Stimulated activated naive B cell treated with anti-CD40 and anti-IgM and Interleukin-4, amounts not matched to agents 10 μg/mL and 1 μg/mL and 100 μg/mL, for 72 hours (primary cell): ENCODE data around the gene MRPL22.
"Not testable (repeated sequence)": the region's sequence is repeated elsewhere in the genome, so short reads cannot be mapped to it uniquely, and the experiment has no call there.

ENCODE experiments used
- ATAC-seq, 2 donors: fragments of 150-1000 bp; cut with Tn5 transposase; replicated peaks; 2 replicates each; pipeline ENCODE4 v1.10.0; 2021; ENCODE audit warnings: moderate library complexity in 1 of 2
- DNase-seq: peaks from one replicate; pipeline ENCODE4 v3.0.0; 2021
- H3K27ac Mint-ChIP-seq: one replicate; pipeline ENCODE4 v1.8.0; 2022; ENCODE audit warnings: mild to moderate bottlenecking, mixed read lengths
- H3K27me3 Mint-ChIP-seq, 2 donors: one replicate each; pipeline ENCODE4 v1.8.0; 2022; ENCODE audit warnings: mixed read lengths in 2 of 2
- H3K36me3 Mint-ChIP-seq, 2 donors: one replicate each; pipeline ENCODE4 v1.8.0; 2022; ENCODE audit warnings: mixed read lengths in 2 of 2, mild to moderate bottlenecking in 1 of 2
- H3K4me1 Mint-ChIP-seq, 2 donors: one replicate each; pipeline ENCODE4 v1.8.0; 2022; ENCODE audit warnings: mixed read lengths in 2 of 2, mild to moderate bottlenecking in 1 of 2
- H3K4me3 Mint-ChIP-seq, 2 donors: one replicate each; pipeline ENCODE4 v1.8.0; 2022; ENCODE audit warnings: mild to moderate bottlenecking in 2 of 2, mixed read lengths in 2 of 2, moderate library complexity in 1 of 2
- H3K9me3 Mint-ChIP-seq, 2 donors: one replicate each; pipeline ENCODE4 v1.8.0; 2022; ENCODE audit warnings: mixed read lengths in 2 of 2, mild to moderate bottlenecking in 1 of 2

The MRPL22 gene

DNA sequence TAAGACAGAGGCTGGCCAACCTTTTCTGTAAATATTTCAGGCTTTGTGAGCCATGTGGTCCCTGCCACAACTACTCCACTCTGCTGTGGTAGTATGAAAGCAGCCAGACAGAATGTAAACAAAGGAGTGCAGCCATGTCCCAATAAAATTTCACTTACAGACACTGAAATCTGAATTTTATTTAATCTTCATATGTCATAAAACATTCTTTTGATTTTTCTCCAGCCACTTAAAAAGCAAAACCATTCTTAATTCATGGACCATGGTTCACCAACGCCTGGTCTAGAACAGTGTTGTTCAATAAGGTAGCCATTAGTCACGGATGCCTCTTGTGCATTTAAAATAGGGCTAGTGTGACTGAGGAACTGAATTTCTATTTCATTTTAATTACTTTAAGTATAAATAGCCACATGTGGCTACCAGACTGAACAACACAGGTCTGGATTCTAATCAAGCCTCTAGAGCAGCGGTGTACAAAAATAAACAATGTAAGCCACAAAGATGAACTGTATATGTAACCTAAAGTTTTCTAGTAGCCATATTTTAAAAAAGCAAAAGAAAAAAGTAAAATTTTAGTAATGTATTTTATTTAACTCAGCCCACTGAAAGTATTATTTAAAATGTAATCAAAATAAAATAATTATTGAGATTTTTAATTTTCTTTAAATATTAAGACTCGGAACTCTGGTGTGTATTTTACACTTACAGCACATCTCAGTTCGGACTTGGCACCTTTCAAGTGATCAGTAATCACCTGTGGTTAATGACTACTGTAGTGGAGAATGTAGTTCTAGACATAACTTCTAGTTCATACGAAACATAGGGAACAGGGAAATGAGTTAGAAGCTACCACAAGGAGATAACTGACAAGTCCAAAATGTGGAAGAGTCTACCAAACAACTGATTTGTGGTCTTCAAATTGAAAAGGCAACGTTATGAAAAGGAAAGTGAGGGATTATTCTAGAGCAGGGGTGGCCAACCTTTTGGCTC lies 17.1 kb upstream of the MRPL22 start:
- no peaks in the 10 kb centered on the region for H3K27me3 Mint-ChIP-seq
- no peaks in the 10 kb centered on the region for H3K9me3 Mint-ChIP-seq
- no peak for ATAC-seq
- no peaks in the 10 kb centered on the region for H3K4me1 Mint-ChIP-seq
- no peak for DNase-seq
- H3K27ac Mint-ChIP-seq: no peak overlapping the region
- H3K36me3 Mint-ChIP-seq: peaks cover 21 to 37% of the 10 kb centered on the region in 2 donors
- no peak overlapping the region for H3K4me3 Mint-ChIP-seq

DNA sequence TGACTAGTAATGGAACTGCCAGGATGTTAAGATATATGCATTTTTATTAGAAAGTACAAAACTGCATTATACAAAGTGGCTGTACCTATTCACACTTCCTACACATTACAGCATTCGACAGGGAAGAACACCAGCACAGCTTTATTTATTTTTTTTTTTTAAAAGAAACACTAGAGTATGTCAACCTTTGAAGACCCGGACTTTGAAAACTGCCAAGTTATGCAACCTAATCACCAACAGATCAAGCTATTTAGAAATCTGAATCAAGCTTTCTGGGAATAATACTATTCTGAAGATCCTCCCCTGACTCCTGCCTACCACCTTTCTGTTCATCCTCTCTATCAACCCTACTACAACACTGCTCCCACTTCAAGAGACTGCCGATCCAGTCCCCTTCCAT lies 7.3 kb upstream of the MRPL22 start:
- Mint-ChIP-seq H3K27ac (peak overlapping the region; percentile 0), H3K4me3 (no peak overlapping the region), H3K4me1 (peaks cover 15 to 35% of the 10 kb centered on the region in 2 donors), H3K36me3 (peaks cover 35 to 44% of the 10 kb centered on the region in 2 donors), H3K27me3 (no peaks in the 10 kb centered on the region), H3K9me3 (no peaks in the 10 kb centered on the region)
- ATAC-seq (no peak), DNase-seq (no peak)

DNA sequence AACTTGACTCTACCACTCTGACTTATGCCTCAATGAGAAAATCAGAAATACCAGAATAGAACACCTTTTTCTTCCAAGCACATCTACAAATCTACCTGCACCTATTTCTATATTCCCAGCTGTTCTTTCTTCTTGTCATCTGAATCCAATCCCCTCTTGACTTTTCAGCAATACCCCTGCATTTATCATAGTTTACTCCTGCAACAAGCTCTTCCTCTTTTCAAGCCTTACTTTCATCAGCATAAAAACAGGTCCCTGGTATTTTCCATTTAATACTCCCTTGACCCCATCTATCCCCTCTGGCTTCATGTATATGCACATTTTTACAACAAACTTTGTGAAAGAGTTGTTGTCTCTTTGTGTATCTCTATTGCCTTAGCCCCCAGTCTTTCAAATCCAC lies 6.0 kb upstream of the MRPL22 start:
- ATAC-seq (no peak), DNase-seq (no peak)
- no peak overlapping the region for H3K4me3 Mint-ChIP-seq
- H3K36me3 Mint-ChIP-seq: peaks cover 35 to 39% of the 10 kb centered on the region in 2 donors
- peaks cover 21 to 40% of the 10 kb centered on the region in 2 donors for H3K4me1 Mint-ChIP-seq
- H3K27me3 Mint-ChIP-seq: no peaks in the 10 kb centered on the region
- no peaks in the 10 kb centered on the region for H3K9me3 Mint-ChIP-seq
- H3K27ac Mint-ChIP-seq: no peak overlapping the region

- ATAC-seq (no peak), DNase-seq (no peak)
- H3K36me3 Mint-ChIP-seq: peaks cover 25 to 32% of the 10 kb centered on the region in 2 donors
- H3K27ac Mint-ChIP-seq: peak overlapping the region; percentile 96
- H3K27me3 Mint-ChIP-seq: no peaks in the 10 kb centered on the region
- peaks cover 21 to 41% of the 10 kb centered on the region in 2 donors for H3K4me1 Mint-ChIP-seq
- no peaks in the 10 kb centered on the region for H3K9me3 Mint-ChIP-seq
- H3K4me3 Mint-ChIP-seq: peak overlapping the region; percentile 93 to 98
Measured at GRCh38 chr5:154937186-154937717, 3.6 kb upstream of the MRPL22 start.

DNA sequence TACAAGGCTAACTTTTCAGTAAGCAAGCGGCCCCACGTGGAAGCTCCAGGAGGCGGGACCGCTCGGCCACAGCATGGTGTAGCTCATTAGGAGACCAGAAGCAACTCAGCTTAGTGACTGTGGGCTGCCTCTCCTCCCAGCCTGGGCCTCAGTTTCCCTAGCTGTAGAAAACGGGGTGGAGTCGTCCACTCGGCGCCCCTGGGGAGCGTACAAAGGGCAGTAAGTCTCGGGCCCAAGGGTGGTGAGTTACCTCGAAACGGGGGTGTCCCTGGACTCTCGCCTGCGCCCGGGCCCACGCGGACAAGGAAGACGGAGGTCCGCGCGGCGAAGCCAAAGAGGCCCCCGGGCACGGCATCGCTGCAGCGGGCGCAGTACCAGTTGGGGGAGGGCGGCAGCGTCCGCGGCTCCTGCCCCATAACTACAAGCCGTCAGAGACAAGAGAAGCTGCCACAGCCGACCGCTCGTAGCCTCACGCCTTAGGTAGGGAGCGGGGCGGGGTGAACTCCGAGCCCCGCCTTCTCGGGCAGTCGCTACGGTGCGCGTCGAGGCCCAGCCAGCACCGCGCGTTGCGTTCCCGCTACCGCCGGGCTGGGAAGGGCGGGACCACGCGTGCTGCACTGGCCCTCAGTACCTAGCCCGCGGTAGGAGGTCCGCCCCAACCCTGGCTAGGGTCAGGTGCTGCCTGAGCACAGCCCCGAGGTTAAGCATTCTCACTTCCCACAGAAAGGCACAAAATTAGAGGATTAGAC lies 3.0 kb upstream of the MRPL22 start, which contains the start of gene GEMIN5:
Gene GEMIN5, minus strand, starts transcription at position 494 of the 749 bp plus-strand sequence. Its CDS starts 78 bp downstream, at position 416.
- H3K27ac Mint-ChIP-seq: peak within 1 kb of the TSS; percentile 96
- ATAC-seq (peak; percentile 89 to 92), DNase-seq (peak; percentile 84)
- peak within 1 kb of the TSS; percentile 93 to 98 for H3K4me3 Mint-ChIP-seq
- no peaks in the 10 kb centered on the region for H3K27me3 Mint-ChIP-seq
- peaks cover 20 to 26% of the 10 kb centered on the region in 2 donors for H3K36me3 Mint-ChIP-seq
- peaks cover 25 to 46% of the 10 kb centered on the region in 2 donors for H3K4me1 Mint-ChIP-seq
- no peaks in the 10 kb centered on the region for H3K9me3 Mint-ChIP-seq

DNA sequence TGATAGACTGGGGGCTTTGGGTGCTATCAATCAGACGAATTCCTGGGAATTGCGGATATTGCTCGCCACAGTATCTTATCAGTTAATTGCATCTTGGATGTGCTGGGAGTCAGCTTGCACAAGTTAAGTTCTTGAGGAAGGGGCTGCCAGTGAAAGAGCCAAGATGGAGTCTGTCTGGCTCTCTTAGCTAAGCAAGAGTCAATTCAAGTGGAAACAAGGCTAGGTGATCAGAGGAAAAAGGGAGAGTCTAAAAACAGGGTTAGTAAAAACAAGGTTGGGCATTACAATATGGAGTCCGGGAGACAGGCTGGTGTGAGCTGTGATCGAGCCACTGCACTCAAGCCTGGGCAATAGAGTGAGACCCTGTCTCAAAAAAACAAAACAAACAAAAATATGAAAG lies 1.5 kb upstream of the MRPL22 start:
- H3K27ac Mint-ChIP-seq: peak overlapping the region; percentile 96
- ATAC-seq, H3K27me3 Mint-ChIP-seq, H3K9me3 Mint-ChIP-seq, DNase-seq: not testable (repeated sequence)
- peaks cover 25 to 45% of the 10 kb centered on the region in 2 donors for H3K4me1 Mint-ChIP-seq
- peak overlapping the region in 1 of 2 donors; percentile 96 for H3K4me3 Mint-ChIP-seq
- peaks cover 16 to 19% of the 10 kb centered on the region in 2 donors for H3K36me3 Mint-ChIP-seq

DNA sequence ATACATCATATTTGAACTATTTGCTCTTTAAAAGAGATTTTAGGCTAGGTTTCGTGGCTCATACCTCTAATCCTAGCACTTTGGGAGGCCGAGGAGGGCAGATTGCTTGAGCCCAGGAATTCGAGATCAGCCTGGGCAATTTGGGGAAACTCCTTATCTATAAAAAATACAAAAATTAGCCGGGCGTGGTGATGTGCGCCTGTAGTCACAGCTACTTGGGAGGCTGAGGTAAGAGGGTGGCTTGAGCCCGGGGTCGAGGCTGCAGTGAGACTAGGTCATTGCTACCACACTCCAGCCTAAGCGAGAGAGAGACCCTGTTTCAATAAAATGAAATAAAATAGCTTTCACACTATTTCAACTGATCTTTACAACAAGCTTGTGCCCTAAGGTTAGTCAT lies 500 bp upstream of the MRPL22 start:
- no peaks in the 10 kb centered on the region for H3K9me3 Mint-ChIP-seq
- H3K4me1 Mint-ChIP-seq: peaks cover 17 to 35% of the 10 kb centered on the region in 2 donors
- H3K36me3 Mint-ChIP-seq: peaks cover 7 to 10% of the 10 kb centered on the region in 2 donors
- ATAC-seq (no peak), DNase-seq (no peak)
- no peaks in the 10 kb centered on the region for H3K27me3 Mint-ChIP-seq
- H3K27ac Mint-ChIP-seq: peak overlapping the region; percentile 96
- peak overlapping the region; percentile 96 to 100 for H3K4me3 Mint-ChIP-seq

DNA sequence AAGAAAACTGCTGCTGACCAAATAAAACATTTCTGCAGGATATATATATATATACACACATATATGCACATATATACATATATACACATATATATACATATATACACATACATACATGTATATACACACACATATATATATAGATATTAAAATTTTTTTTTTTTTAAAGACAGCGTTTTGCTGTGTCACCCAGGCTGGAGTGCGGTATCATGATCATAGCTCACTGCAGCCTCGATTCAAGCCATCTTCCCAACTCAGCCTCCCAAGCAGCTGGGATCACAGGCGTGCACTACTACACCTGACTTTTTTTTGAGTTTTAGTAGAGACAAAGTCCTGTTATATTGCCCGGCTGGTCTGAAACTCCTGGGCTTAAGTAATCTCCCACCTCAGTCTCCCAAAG lies 2.7 kb downstream of the MRPL22 start:
- peaks cover 14 to 20% of the 10 kb centered on the region in 2 donors for H3K4me1 Mint-ChIP-seq

GRCh38 chr5:154944716-154945115 lies 3.8 kb downstream of the MRPL22 start:
- Mint-ChIP-seq H3K4me1 (peaks cover 15 to 26% of the 10 kb centered on the region in 2 donors), H3K9me3 (no peaks in the 10 kb centered on the region), H3K27ac (no peak overlapping the region), H3K36me3 (peaks cover 3 to 13% of the 10 kb centered on the region in 2 donors), H3K4me3 (no peak overlapping the region), H3K27me3 (no peaks in the 10 kb centered on the region)
- ATAC-seq: no peak
- no peak for DNase-seq

More for the DNA sequence above, 2.7 kb downstream of the MRPL22 start:
- Mint-ChIP-seq H3K36me3 (peaks cover 3 to 13% of the 10 kb centered on the region in 2 donors), H3K27me3 (no peaks in the 10 kb centered on the region), H3K9me3 (no peaks in the 10 kb centered on the region), H3K4me3 (no peak overlapping the region), H3K27ac (no peak overlapping the region)
- no peak for ATAC-seq
- DNase-seq: no peak

GRCh38 chr5:154945695-154946301 lies 4.9 kb downstream of the MRPL22 start:
- H3K27ac Mint-ChIP-seq: no peak overlapping the region
- ATAC-seq: no peak
- peaks cover 19 to 33% of the 10 kb centered on the region in 2 donors for H3K4me1 Mint-ChIP-seq
- peaks cover 7 to 13% of the 10 kb centered on the region in 2 donors for H3K36me3 Mint-ChIP-seq
- no peaks in the 10 kb centered on the region for H3K9me3 Mint-ChIP-seq
- no peak for DNase-seq
- H3K27me3 Mint-ChIP-seq: no peaks in the 10 kb centered on the region
- H3K4me3 Mint-ChIP-seq: no peak overlapping the region

DNA sequence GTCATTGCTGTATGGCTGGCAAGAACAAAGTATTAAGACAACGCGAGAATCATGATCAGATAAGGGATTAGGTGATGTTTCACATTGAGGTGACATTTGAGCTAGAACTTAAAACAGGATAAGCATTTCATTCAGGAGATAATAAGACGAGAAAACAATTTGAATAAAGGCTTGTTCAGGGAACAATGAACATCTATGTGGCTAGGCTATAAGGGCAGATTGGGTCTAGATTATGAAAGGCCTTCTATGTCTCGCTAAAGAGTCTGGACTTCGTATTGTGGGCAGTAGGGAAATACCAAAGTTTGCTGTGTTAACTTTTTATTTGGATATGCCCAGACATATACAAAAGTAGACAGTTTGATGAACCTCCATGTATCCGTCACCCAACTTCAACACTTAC lies 6.9 kb downstream of the MRPL22 start:
- peaks cover 16 to 28% of the 10 kb centered on the region in 2 donors for H3K4me1 Mint-ChIP-seq
- no peak overlapping the region for H3K27ac Mint-ChIP-seq
- H3K9me3 Mint-ChIP-seq: no peaks in the 10 kb centered on the region
- no peak for ATAC-seq
- H3K4me3 Mint-ChIP-seq: no peak overlapping the region
- no peak for DNase-seq
- no peaks in the 10 kb centered on the region for H3K27me3 Mint-ChIP-seq
- peaks cover 11 to 12% of the 10 kb centered on the region in 2 donors for H3K36me3 Mint-ChIP-seq

- H3K27ac Mint-ChIP-seq: no peak overlapping the region
- H3K4me3 Mint-ChIP-seq: no peak overlapping the region
- ATAC-seq (no peak), DNase-seq (no peak)
- H3K9me3 Mint-ChIP-seq: no peaks in the 10 kb centered on the region
- H3K36me3 Mint-ChIP-seq: peaks cover 9 to 10% of the 10 kb centered on the region in 2 donors
- peaks cover 13 to 24% of the 10 kb centered on the region in 2 donors for H3K4me1 Mint-ChIP-seq
- no peaks in the 10 kb centered on the region for H3K27me3 Mint-ChIP-seq
Measured at GRCh38 chr5:154948313-154948712, 7.4 kb downstream of the MRPL22 start.

- Mint-ChIP-seq H3K9me3 (no peaks in the 10 kb centered on the region), H3K4me3 (no peak overlapping the region), H3K27ac (no peak overlapping the region), H3K36me3 (peaks cover 11 to 12% of the 10 kb centered on the region in 2 donors), H3K4me1 (peaks cover 13 to 24% of the 10 kb centered on the region in 2 donors), H3K27me3 (no peaks in the 10 kb centered on the region)
- DNase-seq (no peak), ATAC-seq (no peak)
Measured at GRCh38 chr5:154949781-154950180, 8.9 kb downstream of the MRPL22 start.

- H3K4me3 Mint-ChIP-seq: no peak overlapping the region
- peaks cover 0 to 8% of the 10 kb centered on the region in 2 donors for H3K4me1 Mint-ChIP-seq
- ATAC-seq: no peak
- H3K27ac Mint-ChIP-seq: no peak overlapping the region
- DNase-seq: no peak
- H3K27me3 Mint-ChIP-seq: no peaks in the 10 kb centered on the region
- no peaks in the 10 kb centered on the region for H3K9me3 Mint-ChIP-seq
- peaks cover 17 to 18% of the 10 kb centered on the region in 2 donors for H3K36me3 Mint-ChIP-seq
Measured at GRCh38 chr5:154956712-154957111, 15.8 kb downstream of the MRPL22 start.
